ENCODE measurements around the gene NFIL3.

Gene NFIL3

GRCh38 chr9:91407580-91408318 is 15.9 kb downstream of the NFIL3 start:
- Histone ChIP-seq H3K79me2 (ENCODE audit: low read length) (peaks cover 65% of the 10 kb centered on the region), H3K4me1 (ENCODE audit: low read length) (peaks cover 10% of the 10 kb centered on the region), H3K4me2 (ENCODE audit: low read depth, low read length) (no peak overlapping the region), H2AFZ (ENCODE audit: low read length) (no peak overlapping the region), H3K9ac (ENCODE audit: low read length) (no peak overlapping the region), H3K27me3 (replicated peaks; ENCODE audit: insufficient read depth, low read length) (no peaks in the 10 kb centered on the region), H3F3A (ENCODE audit: insufficient read depth, low read length) (peaks cover 45% of the 10 kb centered on the region), H3K4me3 (ENCODE audit: low read length) (no peak overlapping the region), H3K27ac (ENCODE audit: low read length) (no peak overlapping the region), H3K9me2 (replicated peaks; ENCODE audit: insufficient read depth, low read length) (no peaks in the 10 kb centered on the region), H3K9me3 (replicated peaks; ENCODE audit: insufficient read depth, low read length) (no peaks in the 10 kb centered on the region), H4K20me1 (ENCODE audit: insufficient read depth, low read length) (peaks cover 33% of the 10 kb centered on the region), H3K36me3 (replicated peaks; ENCODE audit: insufficient read depth, low read length) (peaks cover 25% of the 10 kb centered on the region)
- TF ChIP-seq CTCF (IDR thresholded peaks at IDR 0.05; ENCODE audit: low read length) (no peak), EZH2 (optimal IDR thresholded peaks at IDR 0.05; ENCODE audit: low read depth, low read length) (no peak), EZH2phosphoT487 (IDR thresholded peaks at IDR 0.05; ENCODE audit: low read length) (no peak)
- DNase-seq = no peak

DNA sequence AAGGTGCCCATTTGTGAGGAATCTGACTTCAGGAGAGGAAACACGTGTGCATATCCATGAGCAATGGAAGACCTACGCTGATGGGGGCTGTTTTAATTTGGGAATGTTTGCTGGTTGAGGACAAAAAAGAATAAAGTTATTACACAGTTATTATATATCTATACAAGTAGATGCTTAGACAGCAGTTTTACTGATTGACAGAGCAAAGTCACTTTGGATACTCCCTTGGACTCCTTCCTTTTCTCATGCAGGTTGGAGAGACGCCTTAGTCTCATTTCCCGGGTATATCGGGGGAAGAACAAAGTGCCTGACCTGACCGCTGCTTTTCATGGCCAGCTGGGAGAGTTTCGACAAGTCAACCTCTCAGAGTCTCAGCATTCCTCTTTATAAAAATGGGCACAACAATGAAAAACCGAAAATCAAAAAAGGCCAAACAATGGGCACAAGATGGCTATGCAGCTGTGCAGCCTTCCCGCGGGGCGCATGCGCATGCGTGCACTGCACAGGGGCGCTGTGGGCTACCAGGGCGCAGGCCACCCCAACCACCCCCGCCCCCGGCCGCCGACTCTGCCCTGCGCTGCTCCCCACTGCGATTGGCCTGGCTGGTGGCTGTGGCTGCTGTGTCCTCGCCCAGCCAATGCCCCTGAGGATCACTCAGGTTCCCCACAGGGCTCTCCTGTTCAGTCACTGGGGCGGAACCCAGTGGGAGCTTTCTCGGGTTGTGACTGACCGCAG is 18.1 kb downstream of the NFIL3 start:
- Histone ChIP-seq H3K79me2 (ENCODE audit: low read length) (peaks cover 42% of the 10 kb centered on the region), H3K9ac (ENCODE audit: low read length) (no peak overlapping the region), H3K27me3 (replicated peaks; ENCODE audit: insufficient read depth, low read length) (no peaks in the 10 kb centered on the region), H3K4me1 (ENCODE audit: low read length) (no peaks in the 10 kb centered on the region), H3F3A (ENCODE audit: insufficient read depth, low read length) (peaks cover 42% of the 10 kb centered on the region), H3K9me3 (replicated peaks; ENCODE audit: insufficient read depth, low read length) (no peaks in the 10 kb centered on the region), H3K27ac (ENCODE audit: low read length) (no peak overlapping the region), H3K4me2 (ENCODE audit: low read depth, low read length) (no peak overlapping the region), H2AFZ (ENCODE audit: low read length) (no peak overlapping the region), H3K4me3 (ENCODE audit: low read length) (no peak overlapping the region), H3K36me3 (replicated peaks; ENCODE audit: insufficient read depth, low read length) (peaks cover 25% of the 10 kb centered on the region), H3K9me2 (replicated peaks; ENCODE audit: insufficient read depth, low read length) (no peaks in the 10 kb centered on the region), H4K20me1 (ENCODE audit: insufficient read depth, low read length) (peaks cover 19% of the 10 kb centered on the region)
- TF ChIP-seq CTCF (IDR thresholded peaks at IDR 0.05; ENCODE audit: low read length) (no peak), EZH2 (optimal IDR thresholded peaks at IDR 0.05; ENCODE audit: low read depth, low read length) (no peak), EZH2phosphoT487 (IDR thresholded peaks at IDR 0.05; ENCODE audit: low read length) (no peak)
- DNase-seq = no peak

GRCh38 chr9:91403665-91404543 is 19.7 kb downstream of the NFIL3 start:
- H3K9me2 ChIP-seq (replicated peaks; ENCODE audit: insufficient read depth, low read length) = no peaks in the 10 kb centered on the region
- no peak overlapping the region for H3K27ac ChIP-seq (ENCODE audit: low read length)
- no peak overlapping the region for H2AFZ ChIP-seq (ENCODE audit: low read length)
- H4K20me1 ChIP-seq (ENCODE audit: insufficient read depth, low read length) = peaks cover 4% of the 10 kb centered on the region
- no peak for DNase-seq
- TF ChIP-seq EZH2phosphoT487 (IDR thresholded peaks at IDR 0.05; ENCODE audit: low read length) (no peak), EZH2 (optimal IDR thresholded peaks at IDR 0.05; ENCODE audit: low read depth, low read length) (no peak), CTCF (IDR thresholded peaks at IDR 0.05; ENCODE audit: low read length) (no peak)
- peaks cover 38% of the 10 kb centered on the region for H3F3A ChIP-seq (ENCODE audit: insufficient read depth, low read length)
- H3K79me2 ChIP-seq (ENCODE audit: low read length) = peaks cover 26% of the 10 kb centered on the region
- no peak overlapping the region for H3K9ac ChIP-seq (ENCODE audit: low read length)
- H3K36me3 ChIP-seq (replicated peaks; ENCODE audit: insufficient read depth, low read length) = peaks cover 10% of the 10 kb centered on the region; the same call in 1 of the 2 replicates
- H3K9me3 ChIP-seq (replicated peaks; ENCODE audit: insufficient read depth, low read length) = no peaks in the 10 kb centered on the region
- H3K4me2 ChIP-seq (ENCODE audit: low read depth, low read length) = no peak overlapping the region
- no peak overlapping the region for H3K4me3 ChIP-seq (ENCODE audit: low read length)
- H3K4me1 ChIP-seq (ENCODE audit: low read length) = no peaks in the 10 kb centered on the region
- no peaks in the 10 kb centered on the region for H3K27me3 ChIP-seq (replicated peaks; ENCODE audit: insufficient read depth, low read length)

Measured in MM.1S (cell line).